ENCODE measurements around the gene CHST11.

DNA sequence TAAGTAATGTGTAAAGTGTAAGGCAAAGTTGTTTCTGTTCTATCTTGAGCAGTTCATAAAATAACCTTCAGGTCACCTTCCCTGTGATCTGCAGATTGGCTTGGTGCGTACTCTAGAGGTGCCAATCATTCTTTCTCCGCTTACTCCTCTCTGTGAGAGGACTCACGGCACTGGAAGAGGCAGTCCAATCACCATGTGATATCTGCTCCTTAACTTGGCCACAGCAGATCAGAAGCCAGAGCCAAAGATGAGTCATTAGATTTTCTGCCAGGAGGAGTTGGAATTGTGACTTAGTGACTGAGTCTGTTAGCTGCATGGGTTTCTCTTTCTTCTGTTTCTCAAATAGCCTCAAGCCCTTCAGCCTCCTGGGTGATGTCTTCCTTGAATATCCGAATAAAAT lies 335.8 kb downstream of the CHST11 start:
- TF ChIP-seq, protein P1, sequence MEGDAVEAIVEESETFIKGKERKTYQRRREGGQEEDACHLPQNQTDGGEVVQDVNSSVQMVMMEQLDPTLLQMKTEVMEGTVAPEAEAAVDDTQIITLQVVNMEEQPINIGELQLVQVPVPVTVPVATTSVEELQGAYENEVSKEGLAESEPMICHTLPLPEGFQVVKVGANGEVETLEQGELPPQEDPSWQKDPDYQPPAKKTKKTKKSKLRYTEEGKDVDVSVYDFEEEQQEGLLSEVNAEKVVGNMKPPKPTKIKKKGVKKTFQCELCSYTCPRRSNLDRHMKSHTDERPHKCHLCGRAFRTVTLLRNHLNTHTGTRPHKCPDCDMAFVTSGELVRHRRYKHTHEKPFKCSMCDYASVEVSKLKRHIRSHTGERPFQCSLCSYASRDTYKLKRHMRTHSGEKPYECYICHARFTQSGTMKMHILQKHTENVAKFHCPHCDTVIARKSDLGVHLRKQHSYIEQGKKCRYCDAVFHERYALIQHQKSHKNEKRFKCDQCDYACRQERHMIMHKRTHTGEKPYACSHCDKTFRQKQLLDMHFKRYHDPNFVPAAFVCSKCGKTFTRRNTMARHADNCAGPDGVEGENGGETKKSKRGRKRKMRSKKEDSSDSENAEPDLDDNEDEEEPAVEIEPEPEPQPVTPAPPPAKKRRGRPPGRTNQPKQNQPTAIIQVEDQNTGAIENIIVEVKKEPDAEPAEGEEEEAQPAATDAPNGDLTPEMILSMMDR (conservative IDR thresholded peaks at IDR 0.05; ENCODE audit: low read depth, low read length) = no peak
- no peak for TF ChIP-seq EZH2 (IDR thresholded peaks at IDR 0.05; ENCODE audit: borderline replicate concordance, low read depth, low read length, poor library complexity, severe bottlenecking)

All from A673 (cell line).